GM12874 (cell line): ENCODE data around the gene AFDN.

Experiments
- CTCF ChIP-seq: IDR thresholded peaks from 2 replicates; pipeline ENCODE4 v1.5.1; 2011; ENCODE audit warnings: low read depth, mild to moderate bottlenecking, control low read depth, low read length, moderate library complexity; ENCODE audit not compliant: insufficient read depth

AFDN gene

GRCh38 chr6:167811040-167811439, 15.7 kb upstream of the AFDN start:
- TF ChIP-seq CTCF, result no peak

GRCh38 chr6:167811442-167812087, 15.1 kb upstream of the AFDN start:
- TF ChIP-seq CTCF, result no peak

GRCh38 chr6:167812088-167812487, 14.6 kb upstream of the AFDN start:
- TF ChIP-seq CTCF, result no peak

GRCh38 chr6:167815296-167815980, 11.3 kb upstream of the AFDN start:
- no peak for TF ChIP-seq CTCF

- TF ChIP-seq CTCF, result no peak
Observed at GRCh38 chr6:167817016-167817415, 9.7 kb upstream of the AFDN start.

- no peak for TF ChIP-seq CTCF
Observed at GRCh38 chr6:167817729-167818128, 9.0 kb upstream of the AFDN start.

- TF ChIP-seq CTCF, result no peak
Observed at GRCh38 chr6:167819576-167819975, 7.1 kb upstream of the AFDN start.
